Ovary (tissue), 9 donors: ENCODE measurements around the gene COL4A4. TPM values are rescaled to one million over a fixed set of nuclear protein-coding genes. Genes with fewer than 3 reads are reported as not detected.
A peak's percentile ranks its signal among the peaks of the same experiment; 100 is the strongest.

ENCODE experiments used
- DNase-seq, 5 donors: peaks; one replicate each; pipeline ENCODE4 v3.0.0-alpha.2; 2019 to 2020
- H3K27ac ChIP-seq, 2 donors: fragments of 200-600 bp; one replicate each; pipeline versions ENCODE4 v1.5.1 to v1.8.0; 2019 to 2022
- H3K27me3 ChIP-seq: fragments of 200-600 bp; one replicate; pipeline ENCODE4 v1.8.0; 2022
- H3K36me3 ChIP-seq: fragments of 200-600 bp; sonication (generic); one replicate; pipeline ENCODE4 v1.5.1; 2019
- H3K4me1 ChIP-seq: one replicate; pipeline ENCODE4 v1.8.1; 2013; ENCODE audit warnings: mild to moderate bottlenecking, moderate library complexity; ENCODE audit not compliant: insufficient read depth
- H3K4me3 ChIP-seq: fragments of 200-600 bp; sonication (generic); one replicate; pipeline ENCODE4 v1.5.1; 2017
- H3K9me3 ChIP-seq, 2 donors: fragments of 200-600 bp in 1 of 2; sonication (generic) in 1 of 2; one replicate each; pipeline versions ENCODE4 v1.5.1 to v1.8.1; 2013 to 2019; ENCODE audit warnings: mild to moderate bottlenecking in 1 of 2, moderate library complexity in 1 of 2
- CTCF ChIP-seq, 3 donors: fragments of 450-650 bp in 2 of 3; fragments of 200-600 bp in 1 of 3; IDR thresholded peaks; one replicate each; pipeline versions ENCODE4 v1.5.1 to v1.8.0; 2016 to 2022; ENCODE audit warnings: antibody characterized with exemption in 3 of 3, mild to moderate bottlenecking in 1 of 3
- EP300 ChIP-seq: sonication (generic); formaldehyde crosslinking; IDR thresholded peaks from one replicate; pipeline ENCODE4 v1.6.1; 2017; ENCODE audit warnings: antibody characterized with exemption
- POLR2A ChIP-seq: fragments of 450-650 bp; IDR thresholded peaks from one replicate; pipeline ENCODE4 v1.6.1; 2017; ENCODE audit warnings: antibody characterized with exemption, mild to moderate bottlenecking, moderate library complexity
- WGBS, 3 donors: extraction: QIAGEN DNeasy Blood & Tissue Kit in 1 of 3; methylation state at CpG; one replicate each; pipeline versions ENCODE4 v1.1.5 to v1.1.7; 2013 to 2017; 5-methylcytosine and 5-hydroxymethylcytosine counted together
- intact Hi-C, 4 donors: fragments of 100-400 bp; cut with DNase I; formaldehyde crosslinking; loops; one replicate each; pipeline versions ENCODE4 v1.11.0 to v1.15.1; 2022 to 2023
- polyA plus RNA-seq, 2 donors: library from polyadenylated mRNA; stranded (reverse); fragments of 200-250 nt in 1 of 2; fragments of 350-450 nt in 1 of 2; fragmentation: Illumina TruSeq in 1 of 2; extraction: RNeasy Lipid Tissue Mini Kit (QIAGEN cat#74804) in 1 of 2; gene quantifications; one replicate each; pipeline ENCODE4 v1.2.3, GENCODE V29; 2013 to 2014
- total RNA-seq, 7 donors: library from RNA; depleted of rRNA in 2 of 7; stranded (reverse); fragments of >200 nt in 2 of 7; fragmentation: NEBNext Ultra II Directional in 3 of 7; extraction: Animal tissue kit (Norgen Biotek cat#: 25700) in 3 of 7; gene quantifications; one replicate each; pipeline versions ENCODE4 v1.1.0 to v1.2.4, GENCODE V29; 2016 to 2023
- donor health status: DM: no; HTN: no; CAD: no; lungs with moderate emphysema.
- donor health status: DM: no; HTN: no; CAD: no.
- donor health status: Bipolar disorder and iron deficiency.
- donor health status: DM: yes; HTN: yes; CAD: no.
- donor health status: DM: no; HTN: no; CAD: no.
- donor health status: DM: yes; HTN: yes; CAD: no.

COL4A4 gene
- total and polyA plus RNA-seq, 9 donors = 0.30 to 8.3 (median 2.0) TPM

- Histone ChIP-seq H3K9me3 (no peaks in the 10 kb centered on the region), H3K4me3 (no peak overlapping the region), H3K27ac (no peak overlapping the region), H3K4me1 (peaks cover 14% of the 10 kb centered on the region), H3K27me3 (no peaks in the 10 kb centered on the region), H3K36me3 (no peaks in the 10 kb centered on the region)
- intact Hi-C loops = no loop called here
- TF ChIP-seq CTCF (IDR thresholded peaks at IDR 0.05) (no peak), POLR2A (no peak), EP300 (no peak)
- 36 to 64% (median 54%) methylated on average over 2 of the region's 2 CpGs for WGBS, 3 donors
- no peak for DNase-seq
Measured at GRCh38 chr2:226977775-226978190, 186.2 kb downstream of the COL4A4 start.

GRCh38 chr2:226973816-226974215 is 190.2 kb downstream of the COL4A4 start:
- intact Hi-C loops = no loop called here
- no peak overlapping the region for H3K4me3 ChIP-seq
- 64 to 68% (median 65%) methylated on average over 10 of the region's 10 CpGs for WGBS, 3 donors
- H3K4me1 ChIP-seq = peaks cover 8% of the 10 kb centered on the region
- H3K27ac ChIP-seq = peak overlapping the region in 1 of 2 donors; percentile 45
- no peaks in the 10 kb centered on the region for H3K36me3 ChIP-seq
- no peaks in the 10 kb centered on the region for H3K9me3 ChIP-seq
- TF ChIP-seq EP300 (no peak), CTCF (IDR thresholded peaks at IDR 0.05) (no peak), POLR2A (no peak)
- no peak for DNase-seq
- H3K27me3 ChIP-seq = no peaks in the 10 kb centered on the region

DNA sequence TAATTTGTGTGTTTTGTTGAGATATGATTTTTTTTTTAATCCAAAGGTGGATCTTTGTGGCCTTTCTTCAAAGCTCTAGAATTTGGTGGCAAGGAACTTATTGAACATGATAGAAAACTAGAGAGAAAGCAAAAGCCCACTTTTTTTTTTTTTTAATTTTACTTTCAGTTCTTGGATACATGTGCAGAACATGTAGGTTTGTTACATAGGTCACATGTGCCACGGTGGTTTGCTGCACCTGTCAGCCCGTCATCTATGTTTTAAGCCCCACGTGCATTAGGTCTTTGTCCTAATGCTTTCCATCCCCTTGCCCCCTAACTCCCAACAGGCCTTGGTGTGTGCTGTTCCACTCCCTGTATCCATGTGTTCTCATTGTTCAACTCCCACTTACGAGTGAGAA is 192.2 kb downstream of the COL4A4 start:
- no peaks in the 10 kb centered on the region for H3K9me3 ChIP-seq
- no peak overlapping the region for H3K4me3 ChIP-seq
- no peak overlapping the region for H3K27ac ChIP-seq
- WGBS, 3 donors = 93 to 96% (median 95%) methylated on average over 4 of the region's 4 CpGs
- H3K27me3 ChIP-seq = no peaks in the 10 kb centered on the region
- H3K4me1 ChIP-seq = peaks cover 6% of the 10 kb centered on the region
- intact Hi-C loops = no loop called here
- no peak for DNase-seq
- TF ChIP-seq POLR2A (no peak), EP300 (no peak), CTCF (IDR thresholded peaks at IDR 0.05) (no peak)
- H3K36me3 ChIP-seq = no peaks in the 10 kb centered on the region

GRCh38 chr2:226971084-226971483 is 192.9 kb downstream of the COL4A4 start:
- Histone ChIP-seq H3K36me3 (no peaks in the 10 kb centered on the region), H3K27me3 (no peaks in the 10 kb centered on the region), H3K9me3 (no peaks in the 10 kb centered on the region), H3K4me3 (no peak overlapping the region), H3K4me1 (peaks cover 6% of the 10 kb centered on the region), H3K27ac (no peak overlapping the region)
- WGBS, 3 donors = 71 to 84% (median 75%) methylated on average over 6 of the region's 6 CpGs
- no peak for DNase-seq
- TF ChIP-seq EP300 (no peak), POLR2A (no peak), CTCF (IDR thresholded peaks at IDR 0.05) (no peak)
- intact Hi-C loops = no loop called here
